HepG2 (cell line): ENCODE data around the gene DYNC1I2. TPM values are rescaled to one million over a fixed set of nuclear protein-coding genes. Genes with fewer than 3 reads are reported as not detected.

Experiments
- ARID5B ChIP-seq: IDR thresholded peaks from 2 replicates; pipeline ENCODE4 v1.4.0; 2020; ENCODE audit warnings: mild to moderate bottlenecking, missing genetic modification reagents
- CREM ChIP-seq, 2 experiments: sonication (generic) in 1 of 2; formaldehyde crosslinking in 1 of 2; IDR thresholded peaks; 2 replicates each; pipeline versions ENCODE4 v1.4.0 to v1.6.1; 2016 to 2020; ENCODE audit warnings: antibody characterized with exemption in 1 of 2, mild to moderate bottlenecking in 1 of 2, missing genetic modification reagents in 1 of 2
- ELF1 ChIP-seq: sonication (generic); formaldehyde crosslinking; IDR thresholded peaks from 2 replicates; pipeline ENCODE4 v1.4.0; 2020; ENCODE audit warnings: missing genetic modification reagents
- FOXK2 ChIP-seq: fragments of 450-650 bp; IDR thresholded peaks from 2 replicates; pipeline ENCODE4 v1.6.1; 2016
- FOXP4 ChIP-seq: sonication (generic); formaldehyde crosslinking; IDR thresholded peaks from 2 replicates; pipeline ENCODE4 v1.4.0; 2020; ENCODE audit warnings: missing genetic modification reagents
- HOXA5 ChIP-seq: sonication (generic); formaldehyde crosslinking; IDR thresholded peaks from 2 replicates; pipeline ENCODE4 v1.4.0; 2020; ENCODE audit warnings: missing genetic modification reagents
- ISL2 ChIP-seq: sonication (generic); formaldehyde crosslinking; IDR thresholded peaks from 2 replicates; pipeline ENCODE4 v1.5.0; 2020; ENCODE audit warnings: missing genetic modification reagents
- MEIS1 ChIP-seq: sonication (generic); formaldehyde crosslinking; IDR thresholded peaks from 2 replicates; pipeline ENCODE4 v1.9.0; 2021; ENCODE audit warnings: mild to moderate bottlenecking, missing genetic modification reagents, moderate library complexity, borderline replicate concordance
- PBX2 ChIP-seq: IDR thresholded peaks from 2 replicates; pipeline ENCODE4 v1.6.1; 2016; ENCODE audit warnings: control low read depth
- PITX1 ChIP-seq: sonication (generic); formaldehyde crosslinking; IDR thresholded peaks from 2 replicates; pipeline ENCODE4 v1.5.1; 2020; ENCODE audit warnings: mild to moderate bottlenecking, missing genetic modification reagents
- PRMT3 ChIP-seq: sonication (generic); formaldehyde crosslinking; IDR thresholded peaks from 2 replicates; pipeline ENCODE4 v1.8.1; 2022; ENCODE audit warnings: low read depth, mild to moderate bottlenecking, moderate library complexity, missing genetic modification reagents, borderline replicate concordance
- TARDBP ChIP-seq: sonication (generic); formaldehyde crosslinking; IDR thresholded peaks from 2 replicates; pipeline ENCODE4 v1.8.0; 2022; ENCODE audit warnings: mild to moderate bottlenecking, missing genetic modification reagents
- ZFP36L1 ChIP-seq: sonication (generic); formaldehyde crosslinking; IDR thresholded peaks from 2 replicates; pipeline ENCODE4 v1.8.0; 2022; ENCODE audit warnings: mild to moderate bottlenecking, missing genetic modification reagents, moderate library complexity
- ZFX ChIP-seq: sonication (generic); formaldehyde crosslinking; IDR thresholded peaks from 2 replicates; pipeline ENCODE4 v1.4.0; 2020; ENCODE audit warnings: mild to moderate bottlenecking, low read depth, missing genetic modification reagents, moderate library complexity
- ZNF770 ChIP-seq: sonication (generic); formaldehyde crosslinking; IDR thresholded peaks from 2 replicates; pipeline ENCODE4 v1.5.0; 2020; ENCODE audit warnings: mild to moderate bottlenecking, missing genetic modification reagents
- ZNF781 ChIP-seq: sonication (generic); formaldehyde crosslinking; IDR thresholded peaks from 2 replicates; pipeline ENCODE4 v1.5.1; 2020; ENCODE audit warnings: borderline replicate concordance, mild to moderate bottlenecking, missing genetic modification reagents; ENCODE audit errors: not compliant biosample characterization
- ZSCAN25 ChIP-seq: sonication (generic); formaldehyde crosslinking; IDR thresholded peaks from 2 replicates; pipeline ENCODE4 v1.8.0; 2022; ENCODE audit warnings: mild to moderate bottlenecking, missing genetic modification reagents
- ZSCAN29 ChIP-seq: sonication (generic); formaldehyde crosslinking; conservative IDR thresholded peaks from 2 replicates; pipeline ENCODE4 v1.4.0; 2020; ENCODE audit warnings: mild to moderate bottlenecking, missing genetic modification reagents
- polyA plus RNA-seq, 8 experiments: library from polyadenylated mRNA; depleted of rRNA in 3 of 8; stranded (reverse) in 7 of 8; unstranded in 1 of 8; fragments of >200 nt; fragmentation: Illumina TruSeq in 4 of 8; extraction: Trizol in 4 of 8; gene quantifications; 2 replicates each; pipeline versions ENCODE4 v1.2.1 to v1.2.3, GENCODE V29; 2011 to 2016; ENCODE audit warnings: low read depth in 4 of 8, missing spikeins in 1 of 8, mixed read lengths in 1 of 8; ENCODE audit not compliant: insufficient read depth in 1 of 8
- total RNA-seq, 5 experiments: library from RNA; depleted of rRNA; stranded (reverse); fragments of >200 nt; fragmentation: Illumina TruSeq; extraction: Trizol; gene quantifications; 2 replicates each; pipeline ENCODE4 v1.2.3, GENCODE V29; 2016; ENCODE audit warnings: low read depth in 1 of 5

The DYNC1I2 gene
- total and polyA plus RNA-seq, 2 of the 13 experiments (the other 11 are each of a cell fraction or from before 2014, with no cell fraction given), result 84.0 to 99.8 TPM

GRCh38 chr2:171787333-171788072, 100.2 kb downstream of the DYNC1I2 start (continued):
- TF ChIP-seq ZNF781 (CRISPR knock-in tag) (no peak), PITX1 (peak; percentile 88), FOXP4 (CRISPR knock-in tag) (0 out of 2 replicates have a peak, but pooled peaks have one; percentile 50), PRMT3 (no peak), TARDBP (CRISPR knock-in tag) (0 out of 2 replicates have a peak, but pooled peaks have one; percentile 30), FOXK2 (no peak), PBX2 (CRISPR knock-in tag) (no peak), ZFX (0 out of 2 replicates have a peak, but pooled peaks have one; percentile 18), ZSCAN29 (CRISPR knock-in tag) (no peak), MEIS1 (CRISPR knock-in tag) (0 out of 2 replicates have a peak, but pooled peaks have one; percentile 25), ZFP36L1 (CRISPR knock-in tag) (no peak), ARID5B (CRISPR knock-in tag) (peak; percentile 78; the same call in 1 of the 2 replicates), ZSCAN25 (CRISPR knock-in tag) (0 out of 2 replicates have a peak, but pooled peaks have one; percentile 21), CREM (IDR thresholded peaks at IDR 0.05) (peak; percentile 33; the same call in 1 of the 2 replicates), CREM (CRISPR knock-in tag; IDR thresholded peaks at IDR 0.05) (no peak), ELF1 (CRISPR knock-in tag) (no peak), ISL2 (CRISPR knock-in tag) (peak; percentile 51; the same call in 1 of the 2 replicates), HOXA5 (CRISPR knock-in tag) (no peak), ZNF770 (CRISPR knock-in tag) (peak; percentile 22; the same call in 1 of the 2 replicates)
